HepG2 (cell line): Measurements from ENCODE around the gene ZNF431. TPM values are rescaled to one million over a fixed set of nuclear protein-coding genes. Genes with fewer than 3 reads are reported as not detected.

ENCODE experiments used
- FOXO1 ChIP-seq: sonication (generic); formaldehyde crosslinking; IDR thresholded peaks from 2 replicates; pipeline ENCODE4 v1.4.0; 2020; ENCODE audit warnings: missing genetic modification reagents
- HNRNPUL1 ChIP-seq: fragments of 200-400 bp; formaldehyde crosslinking; IDR thresholded peaks from 2 replicates; pipeline ENCODE4 v1.6.1; 2017; ENCODE audit warnings: low read depth, mild to moderate bottlenecking, low read length, moderate library complexity
- HOXD1 ChIP-seq: sonication (generic); formaldehyde crosslinking; IDR thresholded peaks from 2 replicates; pipeline ENCODE4 v1.5.0; 2020; ENCODE audit warnings: missing genetic modification reagents
- IKZF1 ChIP-seq: fragments of 450-650 bp; IDR thresholded peaks from 2 replicates; pipeline ENCODE4 v1.7.1; 2016
- MED8 ChIP-seq: sonication (generic); formaldehyde crosslinking; IDR thresholded peaks from 2 replicates; pipeline ENCODE4 v1.8.1; 2023; ENCODE audit warnings: mild to moderate bottlenecking, missing genetic modification reagents; ENCODE audit not compliant: insufficient replicate concordance
- MTF2 ChIP-seq: sonication (generic); formaldehyde crosslinking; IDR thresholded peaks from 2 replicates; pipeline ENCODE4 v1.5.0; 2020; ENCODE audit warnings: missing genetic modification reagents, borderline replicate concordance
- NCOA1 ChIP-seq: sonication (generic); formaldehyde crosslinking; IDR thresholded peaks from 2 replicates; pipeline ENCODE4 v1.9.0; 2021; ENCODE audit warnings: missing genetic modification reagents
- NONO ChIP-seq, 2 experiments: fragments of 450-650 bp in 1 of 2; sonication (generic) in 1 of 2; formaldehyde crosslinking in 1 of 2; IDR thresholded peaks in 1 of 2; conservative IDR thresholded peaks in 1 of 2; 2 replicates each; pipeline versions ENCODE4 v1.6.1 to v1.8.0; 2017 to 2022; ENCODE audit warnings: mild to moderate bottlenecking in 1 of 2, missing genetic modification reagents in 1 of 2, moderate library complexity in 1 of 2
- RARG ChIP-seq: sonication (generic); formaldehyde crosslinking; IDR thresholded peaks from 2 replicates; pipeline ENCODE4 v1.4.0; 2020; ENCODE audit warnings: low read depth, mild to moderate bottlenecking, missing genetic modification reagents
- SMARCC2 ChIP-seq: fragments of 450-650 bp; IDR thresholded peaks from 2 replicates; pipeline ENCODE4 v1.6.1; 2017; ENCODE audit warnings: antibody characterized with exemption, mild to moderate bottlenecking
- USF2 ChIP-seq, 2 experiments: sonication (generic) in 1 of 2; formaldehyde crosslinking in 1 of 2; IDR thresholded peaks; 2 replicates each; pipeline versions ENCODE4 v1.5.1 to v1.6.1; 2011 to 2020; ENCODE audit warnings: borderline replicate concordance in 1 of 2, low read depth in 1 of 2, low read length in 1 of 2, mild to moderate bottlenecking in 1 of 2, missing genetic modification reagents in 1 of 2, moderate library complexity in 1 of 2
- WIZ ChIP-seq: sonication (generic); formaldehyde crosslinking; IDR thresholded peaks from 2 replicates; pipeline ENCODE4 v1.5.1; 2020; ENCODE audit warnings: mild to moderate bottlenecking, missing genetic modification reagents
- ZBTB46 ChIP-seq: sonication (generic); formaldehyde crosslinking; IDR thresholded peaks from 2 replicates; pipeline ENCODE4 v1.4.0; 2020; ENCODE audit warnings: mild to moderate bottlenecking, missing genetic modification reagents, borderline replicate concordance
- ZNF296 ChIP-seq: sonication (generic); formaldehyde crosslinking; conservative IDR thresholded peaks from 2 replicates; pipeline ENCODE4 v1.5.0; 2020; ENCODE audit warnings: mild to moderate bottlenecking, missing genetic modification reagents
- ZNF317 ChIP-seq: sonication (generic); formaldehyde crosslinking; IDR thresholded peaks from 2 replicates; pipeline ENCODE4 v1.5.0; 2020; ENCODE audit warnings: mild to moderate bottlenecking, missing genetic modification reagents
- ZNF326 ChIP-seq: sonication (generic); formaldehyde crosslinking; IDR thresholded peaks from 2 replicates; pipeline ENCODE4 v1.4.0; 2020; ENCODE audit warnings: missing genetic modification reagents, borderline replicate concordance
- ZNF746 ChIP-seq: sonication (generic); formaldehyde crosslinking; IDR thresholded peaks from 2 replicates; pipeline ENCODE4 v1.8.0; 2022; ENCODE audit warnings: mild to moderate bottlenecking, missing genetic modification reagents
- ZNF782 ChIP-seq: sonication (generic); formaldehyde crosslinking; IDR thresholded peaks from 2 replicates; pipeline ENCODE4 v1.4.0; 2020; ENCODE audit warnings: missing genetic modification reagents, mild to moderate bottlenecking, borderline replicate concordance
- ZXDC ChIP-seq: sonication (generic); formaldehyde crosslinking; IDR thresholded peaks from 2 replicates; pipeline ENCODE4 v1.5.0; 2020; ENCODE audit warnings: mild to moderate bottlenecking, missing genetic modification reagents
- polyA plus RNA-seq, 8 experiments: library from polyadenylated mRNA; depleted of rRNA in 3 of 8; stranded (reverse) in 7 of 8; unstranded in 1 of 8; fragments of >200 nt; fragmentation: Illumina TruSeq in 4 of 8; extraction: Trizol in 4 of 8; gene quantifications; 2 replicates each; pipeline versions ENCODE4 v1.2.1 to v1.2.3, GENCODE V29; 2011 to 2016; ENCODE audit warnings: low read depth in 4 of 8, missing spikeins in 1 of 8, mixed read lengths in 1 of 8; ENCODE audit not compliant: insufficient read depth in 1 of 8
- total RNA-seq, 5 experiments: library from RNA; depleted of rRNA; stranded (reverse); fragments of >200 nt; fragmentation: Illumina TruSeq; extraction: Trizol; gene quantifications; 2 replicates each; pipeline ENCODE4 v1.2.3, GENCODE V29; 2016; ENCODE audit warnings: low read depth in 1 of 5
- TF ChIP-seq, protein P1 (sequence below): sonication (generic); formaldehyde crosslinking; IDR thresholded peaks from 2 replicates; pipeline ENCODE4 v1.8.1; 2023; ENCODE audit warnings: mild to moderate bottlenecking, inconsistent platforms, moderate library complexity, missing genetic modification reagents, borderline replicate concordance
- TF ChIP-seq, protein P2 (sequence below): sonication (generic); formaldehyde crosslinking; IDR thresholded peaks from 2 replicates; pipeline ENCODE4 v1.5.0; 2020; ENCODE audit warnings: missing genetic modification reagents

Gene ZNF431
- total and polyA plus RNA-seq, 2 of the 13 experiments (the other 11 are each of a cell fraction or from before 2014, with no cell fraction given) = 4.4 to 11.8 TPM

GRCh38 chr19:21141787-21142464 lies at the start of gene ZNF431 (continued):
- TF ChIP-seq MED8 = no peak
- TF ChIP-seq, protein P1, sequence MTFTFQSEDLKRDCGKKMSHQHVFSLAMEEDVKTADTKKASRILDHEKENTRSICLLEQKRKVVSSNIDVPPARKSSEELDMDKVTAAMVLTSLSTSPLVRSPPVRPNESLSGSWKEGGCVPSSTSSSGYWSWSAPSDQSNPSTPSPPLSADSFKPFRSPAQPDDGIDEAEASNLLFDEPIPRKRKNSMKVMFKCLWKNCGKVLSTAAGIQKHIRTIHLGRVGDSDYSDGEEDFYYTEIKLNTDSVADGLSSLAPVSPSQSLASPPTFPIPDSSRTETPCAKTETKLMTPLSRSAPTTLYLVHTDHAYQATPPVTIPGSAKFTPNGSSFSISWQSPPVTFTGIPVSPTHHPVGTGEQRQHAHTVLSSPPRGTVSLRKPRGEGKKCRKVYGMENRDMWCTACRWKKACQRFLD (CRISPR knock-in tag) = 0 out of 2 replicates have a peak, but pooled peaks have one; percentile 54
- no peak for TF ChIP-seq FOXO1
- TF ChIP-seq, protein P2, sequence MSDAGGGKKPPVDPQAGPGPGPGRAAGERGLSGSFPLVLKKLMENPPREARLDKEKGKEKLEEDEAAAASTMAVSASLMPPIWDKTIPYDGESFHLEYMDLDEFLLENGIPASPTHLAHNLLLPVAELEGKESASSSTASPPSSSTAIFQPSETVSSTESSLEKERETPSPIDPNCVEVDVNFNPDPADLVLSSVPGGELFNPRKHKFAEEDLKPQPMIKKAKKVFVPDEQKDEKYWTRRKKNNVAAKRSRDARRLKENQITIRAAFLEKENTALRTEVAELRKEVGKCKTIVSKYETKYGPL (CRISPR knock-in tag) = no peak
- TF ChIP-seq NONO (IDR thresholded peaks at IDR 0.05) = no peak
- peak; percentile 59; the same call in 1 of the 2 replicates for TF ChIP-seq NONO (CRISPR knock-in tag; conservative IDR thresholded peaks at IDR 0.05)
- no peak for TF ChIP-seq ZXDC
- no peak for TF ChIP-seq IKZF1
- no peak for TF ChIP-seq ZNF746 (CRISPR knock-in tag)
- TF ChIP-seq SMARCC2 = no peak
- TF ChIP-seq HOXD1 = peak; percentile 21; the same call in 1 of the 2 replicates
- no peak for TF ChIP-seq WIZ (CRISPR knock-in tag)
- TF ChIP-seq ZBTB46 = no peak
- no peak for TF ChIP-seq ZNF296 (CRISPR knock-in tag)
- TF ChIP-seq HNRNPUL1 = no peak
- TF ChIP-seq ZNF326 = no peak
- TF ChIP-seq ZNF782 (CRISPR knock-in tag) = no peak
- no peak for TF ChIP-seq USF2 (IDR thresholded peaks at IDR 0.05; ENCODE audit: low read depth, low read length)
- TF ChIP-seq USF2 (CRISPR knock-in tag; IDR thresholded peaks at IDR 0.05; ENCODE audit: borderline replicate concordance) = no peak
- TF ChIP-seq NCOA1 = no peak
- no peak for TF ChIP-seq MTF2 (CRISPR knock-in tag)
- TF ChIP-seq ZNF317 (CRISPR knock-in tag) = peak; percentile 18; the same call in 1 of the 2 replicates
- no peak for TF ChIP-seq RARG (CRISPR knock-in tag)
